ENCODE data around the gene EIF4G1.

EIF4G1 gene

DNA sequence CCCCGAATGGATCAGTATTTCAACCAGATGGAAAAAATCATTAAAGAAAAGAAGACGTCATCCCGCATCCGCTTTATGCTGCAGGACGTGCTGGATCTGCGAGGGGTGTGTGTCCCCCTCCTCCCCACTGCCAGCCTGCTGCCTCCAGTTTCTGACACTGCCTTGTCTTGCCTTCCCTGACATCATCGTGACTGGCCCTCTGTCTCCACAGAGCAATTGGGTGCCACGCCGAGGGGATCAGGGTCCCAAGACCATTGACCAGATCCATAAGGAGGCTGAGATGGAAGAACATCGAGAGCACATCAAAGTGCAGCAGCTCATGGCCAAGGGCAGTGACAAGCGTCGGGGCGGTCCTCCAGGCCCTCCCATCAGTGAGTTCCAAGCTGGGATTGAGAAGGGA, 10.9 kb downstream of the EIF4G1 start:
- Histone ChIP-seq H3K9me3 (ENCODE audit: control insufficient read depth, low read depth, low read length) (no peaks in the 10 kb centered on the region), H3K4me3 (ENCODE audit: low read length) (no peak overlapping the region), H3K9ac (ENCODE audit: low read length) (no peak overlapping the region), H3K4me1 (ENCODE audit: control insufficient read depth, low read depth, low read length) (no peaks in the 10 kb centered on the region), H3K36me3 (ENCODE audit: control insufficient read depth, low read depth, low read length) (peaks cover 99% of the 10 kb centered on the region), H3K27me3 (ENCODE audit: control insufficient read depth, insufficient read depth, low read length) (no peaks in the 10 kb centered on the region), H3K27ac (ENCODE audit: low read length) (no peak overlapping the region)

DNA sequence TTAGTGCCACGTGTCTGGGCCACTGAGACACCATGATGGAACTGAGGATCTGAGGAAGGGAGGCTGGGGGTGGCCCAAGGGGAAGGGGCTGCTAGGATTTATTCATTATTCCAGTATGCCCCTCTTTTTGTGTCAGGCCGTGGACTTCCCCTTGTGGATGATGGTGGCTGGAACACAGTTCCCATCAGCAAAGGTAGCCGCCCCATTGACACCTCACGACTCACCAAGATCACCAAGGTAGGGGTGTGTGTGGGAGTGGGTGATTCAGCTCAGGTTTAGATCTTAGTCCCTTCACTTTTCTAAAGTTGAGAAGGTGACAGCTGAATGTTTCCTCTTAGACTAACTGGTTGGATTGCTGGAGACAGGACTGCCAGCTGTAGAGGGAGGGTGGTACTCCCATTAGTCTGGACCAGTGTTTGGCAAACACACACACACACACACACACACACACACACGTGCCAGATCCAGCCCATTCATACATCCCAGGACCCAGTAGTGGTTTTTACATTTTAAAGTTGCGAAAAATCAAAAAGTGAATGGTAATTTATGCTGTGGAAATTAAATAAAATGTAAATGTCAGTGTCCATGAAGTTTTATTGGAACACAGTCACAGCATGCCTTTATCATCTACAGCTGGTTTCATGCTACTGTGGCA, 11.4 kb downstream of the EIF4G1 start:
- H3K9ac ChIP-seq (ENCODE audit: low read length) = no peak overlapping the region

DNA sequence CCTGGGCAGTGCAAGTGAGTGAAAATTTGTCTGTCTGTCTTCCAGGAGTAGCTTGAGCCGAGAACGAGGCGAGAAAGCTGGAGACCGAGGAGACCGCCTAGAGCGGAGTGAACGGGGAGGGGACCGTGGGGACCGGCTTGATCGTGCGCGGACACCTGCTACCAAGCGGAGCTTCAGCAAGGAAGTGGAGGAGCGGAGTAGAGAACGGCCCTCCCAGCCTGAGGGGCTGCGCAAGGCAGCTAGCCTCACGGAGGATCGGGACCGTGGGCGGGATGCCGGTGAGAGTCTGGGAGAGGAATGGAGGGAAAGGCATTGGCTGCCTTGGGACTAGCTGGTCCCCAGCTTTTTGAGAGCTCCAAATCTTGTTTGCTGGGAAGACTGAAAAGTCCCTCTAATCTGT, 12.8 kb downstream of the EIF4G1 start:
- H3K36me3 ChIP-seq (ENCODE audit: control insufficient read depth, low read depth, low read length) = peaks cover 96% of the 10 kb centered on the region
- no peak overlapping the region for H3K9ac ChIP-seq (ENCODE audit: low read length)
- H3K4me1 ChIP-seq (ENCODE audit: control insufficient read depth, low read depth, low read length) = no peaks in the 10 kb centered on the region
- H3K9me3 ChIP-seq (ENCODE audit: control insufficient read depth, low read depth, low read length) = no peaks in the 10 kb centered on the region
- no peak overlapping the region for H3K27ac ChIP-seq (ENCODE audit: low read length)
- H3K27me3 ChIP-seq (ENCODE audit: control insufficient read depth, insufficient read depth, low read length) = no peaks in the 10 kb centered on the region
- no peak overlapping the region for H3K4me3 ChIP-seq (ENCODE audit: low read length)

More for the DNA sequence above, 11.4 kb downstream of the EIF4G1 start:
- Histone ChIP-seq H3K27ac (ENCODE audit: low read length) (no peak overlapping the region), H3K4me3 (ENCODE audit: low read length) (no peak overlapping the region), H3K36me3 (ENCODE audit: control insufficient read depth, low read depth, low read length) (peaks cover 96% of the 10 kb centered on the region), H3K4me1 (ENCODE audit: control insufficient read depth, low read depth, low read length) (no peaks in the 10 kb centered on the region), H3K9me3 (ENCODE audit: control insufficient read depth, low read depth, low read length) (no peaks in the 10 kb centered on the region), H3K27me3 (ENCODE audit: control insufficient read depth, insufficient read depth, low read length) (no peaks in the 10 kb centered on the region)

DNA sequence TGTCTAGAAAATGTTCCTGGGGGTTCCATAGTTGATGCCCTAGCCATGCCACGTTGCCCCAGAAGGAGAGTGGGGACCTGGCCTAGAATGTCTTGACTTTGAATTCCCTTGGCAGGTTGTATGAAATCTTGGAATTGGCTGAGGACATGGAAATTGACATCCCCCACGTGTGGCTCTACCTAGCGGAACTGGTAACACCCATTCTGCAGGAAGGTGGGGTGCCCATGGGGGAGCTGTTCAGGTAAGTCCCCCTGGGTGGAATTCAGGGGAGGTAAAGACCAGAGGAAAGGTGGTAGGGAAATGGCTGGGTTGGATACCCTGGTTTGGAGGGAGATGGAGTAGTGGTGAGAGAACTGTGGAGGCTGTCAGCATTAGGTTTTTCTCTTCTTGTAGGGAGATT, 14.1 kb downstream of the EIF4G1 start:
- no peaks in the 10 kb centered on the region for H3K9me3 ChIP-seq (ENCODE audit: control insufficient read depth, low read depth, low read length)
- no peak overlapping the region for H3K27ac ChIP-seq (ENCODE audit: low read length)
- no peaks in the 10 kb centered on the region for H3K27me3 ChIP-seq (ENCODE audit: control insufficient read depth, insufficient read depth, low read length)
- H3K4me3 ChIP-seq (ENCODE audit: low read length) = no peak overlapping the region
- peaks cover 96% of the 10 kb centered on the region for H3K36me3 ChIP-seq (ENCODE audit: control insufficient read depth, low read depth, low read length)
- no peaks in the 10 kb centered on the region for H3K4me1 ChIP-seq (ENCODE audit: control insufficient read depth, low read depth, low read length)
- no peak overlapping the region for H3K9ac ChIP-seq (ENCODE audit: low read length)

DNA sequence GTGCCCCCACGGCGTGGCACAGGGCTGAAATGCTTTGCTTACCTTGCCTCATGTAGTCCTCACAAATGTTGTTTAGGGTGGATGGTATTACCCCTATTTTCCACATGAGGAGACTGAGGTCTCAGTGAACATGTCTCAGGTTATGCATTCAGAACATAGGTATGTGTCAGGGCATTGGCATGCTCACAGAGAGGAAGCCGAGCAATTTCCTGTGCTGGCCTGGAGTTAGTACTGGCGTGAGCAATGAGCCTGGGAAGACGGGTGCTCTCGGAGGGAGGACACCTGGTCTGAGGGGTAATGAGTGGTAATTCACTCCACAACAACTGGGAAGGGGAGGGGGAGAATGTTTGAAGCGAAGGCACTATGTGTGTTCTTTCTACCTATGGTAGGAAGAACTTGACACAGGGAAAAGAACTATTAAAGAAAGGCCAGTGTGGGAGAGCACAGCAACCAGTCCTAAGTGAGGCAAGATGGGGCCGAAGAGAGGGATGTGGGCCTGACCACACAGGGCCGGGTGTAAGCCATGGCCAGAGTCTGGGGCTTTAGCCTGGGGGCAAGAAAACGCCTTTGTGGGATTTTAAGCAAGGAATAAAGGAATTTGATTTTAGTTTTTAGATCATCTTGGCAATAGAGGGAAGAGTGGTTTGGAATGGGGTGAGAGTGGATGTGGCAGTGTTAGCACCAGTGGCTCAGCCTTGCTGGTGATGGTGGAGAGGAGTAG, 18.1 kb downstream of the EIF4G1 start:
- H3K27me3 ChIP-seq (ENCODE audit: control insufficient read depth, insufficient read depth, low read length) = no peaks in the 10 kb centered on the region
- H3K27ac ChIP-seq (ENCODE audit: low read length) = no peak overlapping the region
- no peak overlapping the region for H3K4me3 ChIP-seq (ENCODE audit: low read length)
- peaks cover 69% of the 10 kb centered on the region for H3K36me3 ChIP-seq (ENCODE audit: control insufficient read depth, low read depth, low read length)
- H3K9ac ChIP-seq (ENCODE audit: low read length) = no peak overlapping the region
- H3K4me1 ChIP-seq (ENCODE audit: control insufficient read depth, low read depth, low read length) = peaks cover 9% of the 10 kb centered on the region
- no peaks in the 10 kb centered on the region for H3K9me3 ChIP-seq (ENCODE audit: control insufficient read depth, low read depth, low read length)

DNA sequence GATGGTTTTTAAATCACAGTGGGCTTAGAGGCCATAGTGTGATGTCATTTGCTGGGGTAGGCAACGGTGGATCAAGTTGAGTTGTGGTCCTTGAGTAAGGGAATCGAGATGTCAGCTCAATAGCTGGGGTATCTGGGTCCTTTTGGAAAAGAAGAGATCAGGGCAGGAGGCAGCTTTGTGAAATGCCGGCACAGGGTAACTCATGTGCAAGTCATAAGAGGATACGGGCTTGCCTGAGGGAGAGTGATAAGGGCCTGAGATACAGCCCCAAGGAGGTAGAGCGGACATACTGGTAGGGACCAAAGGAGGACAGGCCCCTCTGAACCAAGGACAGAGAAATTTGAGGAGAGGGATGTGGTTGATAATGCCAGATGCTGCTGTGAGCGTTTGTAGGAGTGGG, 18.8 kb downstream of the EIF4G1 start:
- peaks cover 14% of the 10 kb centered on the region for H3K4me1 ChIP-seq (ENCODE audit: control insufficient read depth, low read depth, low read length)
- no peak overlapping the region for H3K4me3 ChIP-seq (ENCODE audit: low read length)
- no peaks in the 10 kb centered on the region for H3K27me3 ChIP-seq (ENCODE audit: control insufficient read depth, insufficient read depth, low read length)
- no peaks in the 10 kb centered on the region for H3K9me3 ChIP-seq (ENCODE audit: control insufficient read depth, low read depth, low read length)
- H3K27ac ChIP-seq (ENCODE audit: low read length) = no peak overlapping the region
- peaks cover 62% of the 10 kb centered on the region for H3K36me3 ChIP-seq (ENCODE audit: control insufficient read depth, low read depth, low read length)
- no peak overlapping the region for H3K9ac ChIP-seq (ENCODE audit: low read length)

DNA sequence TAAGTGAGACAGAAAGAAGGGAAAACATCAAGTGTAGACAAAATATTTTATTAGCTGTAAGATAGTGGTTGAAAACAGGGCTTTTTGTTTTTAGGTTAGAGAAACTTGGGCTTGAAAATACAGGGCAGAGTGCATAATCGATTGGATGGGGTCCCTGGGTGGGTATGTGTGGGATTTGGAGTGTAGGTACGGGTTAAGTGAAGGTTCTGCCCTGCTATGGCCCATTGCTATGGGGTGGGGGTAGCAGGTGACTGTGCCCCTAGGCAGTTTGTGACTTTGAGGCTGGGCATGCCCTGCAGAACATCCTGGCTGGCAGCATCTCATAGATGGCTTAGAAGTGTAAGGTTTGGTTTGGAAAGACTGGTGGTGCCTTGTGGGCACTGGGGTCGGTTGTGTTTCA, 19.3 kb downstream of the EIF4G1 start:
- H3K9me3 ChIP-seq (ENCODE audit: control insufficient read depth, low read depth, low read length) = no peaks in the 10 kb centered on the region
- no peak overlapping the region for H3K27ac ChIP-seq (ENCODE audit: low read length)
- H3K4me1 ChIP-seq (ENCODE audit: control insufficient read depth, low read depth, low read length) = peaks cover 16% of the 10 kb centered on the region
- H3K36me3 ChIP-seq (ENCODE audit: control insufficient read depth, low read depth, low read length) = peaks cover 57% of the 10 kb centered on the region
- no peaks in the 10 kb centered on the region for H3K27me3 ChIP-seq (ENCODE audit: control insufficient read depth, insufficient read depth, low read length)
- H3K4me3 ChIP-seq (ENCODE audit: low read length) = no peak overlapping the region
- H3K9ac ChIP-seq (ENCODE audit: low read length) = no peak overlapping the region

DNA sequence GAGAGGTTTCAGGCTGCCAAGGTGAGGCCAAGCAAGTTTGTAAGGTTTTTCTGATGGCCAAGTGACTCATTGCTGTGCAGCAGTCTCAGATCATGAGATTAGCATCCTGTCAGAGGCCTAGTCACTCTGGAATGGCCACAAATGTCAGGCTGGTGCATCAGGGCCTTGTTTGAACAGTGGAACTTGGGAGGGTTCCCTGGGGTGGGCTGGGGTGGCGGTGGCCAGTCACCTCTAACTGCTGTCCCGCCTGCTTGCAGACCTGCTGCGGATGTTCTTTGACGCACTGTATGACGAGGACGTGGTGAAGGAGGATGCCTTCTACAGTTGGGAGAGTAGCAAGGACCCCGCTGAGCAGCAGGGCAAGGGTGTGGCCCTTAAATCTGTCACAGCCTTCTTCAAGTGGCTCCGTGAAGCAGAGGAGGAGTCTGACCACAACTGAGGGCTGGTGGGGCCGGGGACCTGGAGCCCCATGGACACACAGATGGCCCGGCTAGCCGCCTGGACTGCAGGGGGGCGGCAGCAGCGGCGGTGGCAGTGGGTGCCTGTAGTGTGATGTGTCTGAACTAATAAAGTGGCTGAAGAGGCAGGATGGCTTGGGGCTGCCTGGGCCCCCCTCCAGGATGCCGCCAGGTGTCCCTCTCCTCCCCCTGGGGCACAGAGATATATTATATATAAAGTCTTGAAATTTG, 20.2 kb downstream of the EIF4G1 start:
- Histone ChIP-seq H3K9me3 (ENCODE audit: control insufficient read depth, low read depth, low read length) (no peaks in the 10 kb centered on the region), H3K36me3 (ENCODE audit: control insufficient read depth, low read depth, low read length) (peaks cover 48% of the 10 kb centered on the region), H3K9ac (ENCODE audit: low read length) (no peak overlapping the region), H3K4me1 (ENCODE audit: control insufficient read depth, low read depth, low read length) (peaks cover 21% of the 10 kb centered on the region), H3K27ac (ENCODE audit: low read length) (no peak overlapping the region), H3K4me3 (ENCODE audit: low read length) (no peak overlapping the region), H3K27me3 (ENCODE audit: control insufficient read depth, insufficient read depth, low read length) (no peaks in the 10 kb centered on the region)

DNA sequence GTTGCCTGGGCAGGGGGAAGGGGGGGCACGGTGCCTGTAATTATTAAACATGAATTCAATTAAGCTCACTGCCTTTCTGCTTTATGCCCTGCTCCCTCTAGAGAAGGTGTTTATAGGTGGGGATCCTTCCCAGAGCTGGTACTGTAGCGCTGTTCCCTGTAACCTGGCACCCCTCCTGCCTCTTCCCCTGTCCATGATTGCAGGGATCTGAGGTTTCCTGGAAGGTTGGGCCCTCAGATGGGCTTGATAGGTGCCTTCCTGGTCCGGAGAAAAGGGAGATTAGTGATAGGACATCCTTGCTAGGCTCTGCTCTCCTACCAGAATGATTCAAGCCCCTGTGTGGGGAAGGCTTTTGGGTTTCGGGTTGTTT, 20.9 kb downstream of the EIF4G1 start:
- Histone ChIP-seq H3K9ac (ENCODE audit: low read length) (peak overlapping the region; percentile 72), H3K27me3 (ENCODE audit: control insufficient read depth, insufficient read depth, low read length) (no peaks in the 10 kb centered on the region), H3K9me3 (ENCODE audit: control insufficient read depth, low read depth, low read length) (no peaks in the 10 kb centered on the region), H3K4me3 (ENCODE audit: low read length) (peak overlapping the region; percentile 79), H3K27ac (ENCODE audit: low read length) (peak overlapping the region; percentile 29), H3K36me3 (ENCODE audit: control insufficient read depth, low read depth, low read length) (peaks cover 42% of the 10 kb centered on the region), H3K4me1 (ENCODE audit: control insufficient read depth, low read depth, low read length) (peaks cover 21% of the 10 kb centered on the region)

DNA sequence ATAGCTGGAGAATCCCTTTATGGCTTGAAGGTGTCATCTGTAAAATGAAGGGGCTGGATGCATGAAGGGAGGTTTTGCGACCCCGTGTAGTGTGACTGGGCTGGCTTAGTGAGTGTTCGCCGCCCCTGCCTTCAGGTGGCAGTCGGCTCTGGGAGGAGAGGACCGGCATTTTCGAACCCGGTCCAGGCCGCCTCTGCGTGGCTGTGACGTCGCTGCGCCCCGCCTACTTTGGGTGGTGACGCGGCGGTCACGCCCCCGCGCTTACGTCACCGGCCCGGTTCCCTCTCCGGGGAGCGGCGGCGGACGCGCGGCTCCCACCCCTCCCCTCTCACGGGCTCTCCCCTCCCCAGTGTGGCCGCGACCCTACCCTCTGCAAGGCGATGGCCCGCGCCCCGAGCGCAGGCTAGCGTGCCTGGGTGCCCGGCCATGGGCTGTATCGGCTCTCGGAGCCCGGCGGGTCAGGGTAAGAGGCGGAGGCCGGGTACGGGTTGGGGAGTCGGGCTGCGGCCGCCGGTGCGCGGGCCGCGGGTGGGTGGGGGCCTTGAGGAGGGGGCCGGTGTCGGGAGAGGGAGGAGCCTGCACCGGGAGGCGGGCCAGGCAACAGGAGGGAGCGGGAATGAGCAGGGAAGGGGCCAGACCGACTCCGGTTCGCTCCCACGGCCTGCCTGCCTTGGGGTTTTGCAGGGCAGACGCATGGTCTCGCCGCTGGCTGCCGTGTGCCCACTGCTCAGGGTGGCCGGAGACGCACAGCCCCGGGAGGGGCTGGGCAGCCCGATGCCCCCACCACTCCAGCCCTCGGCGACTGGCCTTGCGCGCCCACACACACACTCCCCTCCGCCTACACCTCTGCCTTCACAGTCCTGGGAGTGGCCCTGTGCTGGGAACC, 21.5 kb downstream of the EIF4G1 start:
- Histone ChIP-seq H3K4me3 (ENCODE audit: low read length) (peak overlapping the region; percentile 79), H3K27me3 (ENCODE audit: control insufficient read depth, insufficient read depth, low read length) (no peaks in the 10 kb centered on the region), H3K9me3 (ENCODE audit: control insufficient read depth, low read depth, low read length) (no peaks in the 10 kb centered on the region), H3K4me1 (ENCODE audit: control insufficient read depth, low read depth, low read length) (peaks cover 21% of the 10 kb centered on the region), H3K9ac (ENCODE audit: low read length) (peak overlapping the region; percentile 72), H3K36me3 (ENCODE audit: control insufficient read depth, low read depth, low read length) (peaks cover 38% of the 10 kb centered on the region), H3K27ac (ENCODE audit: low read length) (peak overlapping the region; percentile 29)

All from iPS-18a (cell line).